ENCODE measurements around the gene EEF2. TPM values are rescaled to one million over a fixed set of nuclear protein-coding genes. Genes with fewer than 3 reads are reported as not detected.
"Not testable (repeated sequence)": the region's sequence is repeated elsewhere in the genome, so short reads cannot be mapped to it uniquely, and the experiment has no call there.

Gene EEF2
- polyA plus RNA-seq, 1 donor: 1,852 TPM

- H3K9me3 ChIP-seq (ENCODE audit: control insufficient read depth, low read depth, low read length): no peaks in the 10 kb centered on the region
- no peak for DNase-seq
- WGBS (ENCODE audit: insufficient coverage, low lambda C conversion rate): no CpG with 5 or more reads among the region's 11 CpGs
- H3K27ac ChIP-seq (ENCODE audit: low read length): no peak overlapping the region
- no peaks in the 10 kb centered on the region for H3K36me3 ChIP-seq (ENCODE audit: control insufficient read depth, insufficient read depth, low read length)
- no peaks in the 10 kb centered on the region for H3K27me3 ChIP-seq (ENCODE audit: control insufficient read depth, insufficient read depth, low read length)
- no peaks in the 10 kb centered on the region for H3K4me1 ChIP-seq (ENCODE audit: control insufficient read depth, insufficient read depth, low read length)
- no peak overlapping the region for H3K4me3 ChIP-seq (ENCODE audit: low read length)
Observed at GRCh38 chr19:3944018-3944721, 41.1 kb downstream of the EEF2 start.

GRCh38 chr19:3942790-3943409 is 42.4 kb downstream of the EEF2 start:
- no peaks in the 10 kb centered on the region for H3K27me3 ChIP-seq (ENCODE audit: control insufficient read depth, insufficient read depth, low read length)
- H3K9me3 ChIP-seq (ENCODE audit: control insufficient read depth, low read depth, low read length): peaks cover 4% of the 10 kb centered on the region
- WGBS (ENCODE audit: insufficient coverage, low lambda C conversion rate): no CpG with 5 or more reads among the region's 8 CpGs
- H3K4me3 ChIP-seq (ENCODE audit: low read length): no peak overlapping the region
- DNase-seq: no peak
- H3K27ac ChIP-seq (ENCODE audit: low read length): no peak overlapping the region
- H3K4me1 ChIP-seq (ENCODE audit: control insufficient read depth, insufficient read depth, low read length): no peaks in the 10 kb centered on the region
- no peaks in the 10 kb centered on the region for H3K36me3 ChIP-seq (ENCODE audit: control insufficient read depth, insufficient read depth, low read length)

- not testable (repeated sequence) for H3K4me3 ChIP-seq (ENCODE audit: low read length); H3K36me3 ChIP-seq (ENCODE audit: control insufficient read depth, insufficient read depth, low read length); H3K4me1 ChIP-seq (ENCODE audit: control insufficient read depth, insufficient read depth, low read length); H3K27ac ChIP-seq (ENCODE audit: low read length); DNase-seq; H3K9me3 ChIP-seq (ENCODE audit: control insufficient read depth, low read depth, low read length)
- H3K27me3 ChIP-seq (ENCODE audit: control insufficient read depth, insufficient read depth, low read length): peaks cover 21% of the 10 kb centered on the region
- WGBS (ENCODE audit: insufficient coverage, low lambda C conversion rate): no CpG with 5 or more reads among the region's 22 CpGs
Observed at GRCh38 chr19:3938300-3938950, 46.8 kb downstream of the EEF2 start.

GRCh38 chr19:3936506-3937442 is 48.5 kb downstream of the EEF2 start:
- H3K4me3 ChIP-seq (ENCODE audit: low read length): no peak overlapping the region
- peaks cover 10% of the 10 kb centered on the region for H3K9me3 ChIP-seq (ENCODE audit: control insufficient read depth, low read depth, low read length)
- WGBS (ENCODE audit: insufficient coverage, low lambda C conversion rate): no CpG with 5 or more reads among the region's 29 CpGs
- no peak overlapping the region for H3K27ac ChIP-seq (ENCODE audit: low read length)
- H3K4me1 ChIP-seq (ENCODE audit: control insufficient read depth, insufficient read depth, low read length): no peaks in the 10 kb centered on the region
- DNase-seq: no peak
- peaks cover 33% of the 10 kb centered on the region for H3K27me3 ChIP-seq (ENCODE audit: control insufficient read depth, insufficient read depth, low read length)
- no peaks in the 10 kb centered on the region for H3K36me3 ChIP-seq (ENCODE audit: control insufficient read depth, insufficient read depth, low read length)

GRCh38 chr19:3932931-3933810 is 52.1 kb downstream of the EEF2 start, which contains the start of gene NMRK2:
Gene NMRK2 (plus strand): TSS chr19:3933069. CDS start chr19:3933672, 603 bp downstream.
- Histone ChIP-seq H3K36me3 (ENCODE audit: control insufficient read depth, insufficient read depth, low read length) (no peaks in the 10 kb centered on the region), H3K27ac (ENCODE audit: low read length) (no peak within 1 kb of the TSS), H3K9me3 (ENCODE audit: control insufficient read depth, low read depth, low read length) (peaks cover 6% of the 10 kb centered on the region), H3K4me3 (ENCODE audit: low read length) (no peak within 1 kb of the TSS), H3K27me3 (ENCODE audit: control insufficient read depth, insufficient read depth, low read length) (peaks cover 35% of the 10 kb centered on the region), H3K4me1 (ENCODE audit: control insufficient read depth, insufficient read depth, low read length) (no peaks in the 10 kb centered on the region)
- DNase-seq: peak in 1 of 2 donors; percentile 27
- no CpG with 5 or more reads among the region's 51 CpGs for WGBS (ENCODE audit: insufficient coverage, low lambda C conversion rate)

GRCh38 chr19:3931041-3931440 is 54.2 kb downstream of the EEF2 start:
- peaks cover 35% of the 10 kb centered on the region for H3K27me3 ChIP-seq (ENCODE audit: control insufficient read depth, insufficient read depth, low read length)
- WGBS (ENCODE audit: insufficient coverage, low lambda C conversion rate): no CpG with 5 or more reads among the region's 8 CpGs
- no peaks in the 10 kb centered on the region for H3K36me3 ChIP-seq (ENCODE audit: control insufficient read depth, insufficient read depth, low read length)
- no peaks in the 10 kb centered on the region for H3K4me1 ChIP-seq (ENCODE audit: control insufficient read depth, insufficient read depth, low read length)
- no peak overlapping the region for H3K27ac ChIP-seq (ENCODE audit: low read length)
- no peak overlapping the region for H3K4me3 ChIP-seq (ENCODE audit: low read length)
- DNase-seq: no peak
- H3K9me3 ChIP-seq (ENCODE audit: control insufficient read depth, low read depth, low read length): peaks cover 9% of the 10 kb centered on the region

Other genes with a start within 250 kb of the EEF2 start
- gene APBA3, start 223.8 kb downstream of the EEF2 start, polyA plus RNA-seq: 21.1 TPM
- gene MRPL54, start 222.8 kb downstream of the EEF2 start, polyA plus RNA-seq: 52.1 TPM
- 0.01 TPM for gene RAX2, start 213.2 kb downstream of the EEF2 start, polyA plus RNA-seq
- gene MATK, start 199.1 kb downstream of the EEF2 start, polyA plus RNA-seq: 4.9 TPM
- 1.8 TPM for gene ZFR2, start 116.4 kb downstream of the EEF2 start, polyA plus RNA-seq
- 5.4 TPM for gene ATCAY, start 104.8 kb downstream of the EEF2 start, polyA plus RNA-seq
- 0.43 TPM for gene NMRK2, start 52.4 kb downstream of the EEF2 start, polyA plus RNA-seq
- gene DAPK3, start 14.4 kb downstream of the EEF2 start, polyA plus RNA-seq: 52.9 TPM
- gene PIAS4, start 22.3 kb upstream of the EEF2 start, polyA plus RNA-seq: 26.8 TPM
- 34.1 TPM for gene ZBTB7A, start 81.4 kb upstream of the EEF2 start, polyA plus RNA-seq
- 188 TPM for gene MAP2K2, start 138.7 kb upstream of the EEF2 start, polyA plus RNA-seq
- gene CREB3L3, start 168.2 kb upstream of the EEF2 start, polyA plus RNA-seq: 140 TPM
- 27.8 TPM for gene SIRT6, start 197.1 kb upstream of the EEF2 start, polyA plus RNA-seq
- gene ANKRD24, start 197.2 kb upstream of the EEF2 start, polyA plus RNA-seq: 2.8 TPM
- 4.2 TPM for gene EBI3, start 244.1 kb upstream of the EEF2 start, polyA plus RNA-seq

Measured in large intestine (tissue), 3 donors.